SJCRH30 (cell line): ENCODE results near the gene KDSR. TPM values are rescaled to one million over a fixed set of nuclear protein-coding genes. Genes with fewer than 3 reads are reported as not detected.

Source experiments
- DNase-seq, 2 experiments: peaks; one replicate each; pipeline ENCODE4 v3.0.0-alpha.2; 2015 to 2020
- H3K27ac ChIP-seq: fragments of 250-450 bp; sonication (Bioruptor Pico); 2 replicates; pipeline ENCODE4 v1.5.1; 2020; ENCODE audit warnings: mild to moderate bottlenecking, moderate library complexity
- H3K27me3 ChIP-seq: fragments of 250-450 bp; sonication (Bioruptor Pico); 2 replicates; pipeline ENCODE4 v1.5.1; 2020; ENCODE audit warnings: mild to moderate bottlenecking, moderate library complexity
- H3K36me3 ChIP-seq: fragments of 250-450 bp; sonication (Bioruptor Pico); 2 replicates; pipeline ENCODE4 v1.5.1; 2020; ENCODE audit warnings: mild to moderate bottlenecking, moderate library complexity
- H3K4me1 ChIP-seq: fragments of 250-450 bp; sonication (Bioruptor Pico); 2 replicates; pipeline ENCODE4 v1.5.1; 2020; ENCODE audit warnings: mild to moderate bottlenecking, moderate library complexity
- H3K4me3 ChIP-seq: fragments of 250-450 bp; sonication (Bioruptor Pico); 2 replicates; pipeline ENCODE4 v1.5.1; 2020; ENCODE audit warnings: mild to moderate bottlenecking, moderate library complexity
- H3K9me3 ChIP-seq: fragments of 250-450 bp; sonication (Bioruptor Pico); replicated peaks from 2 replicates; pipeline ENCODE4 v1.5.1; 2020; ENCODE audit warnings: mild to moderate bottlenecking, moderate library complexity
- total RNA-seq: library from RNA; depleted of rRNA; stranded (reverse); fragments of >200 nt; shearing (Covaris generic); gene quantifications from 2 replicates; pipeline ENCODE4 v1.2.3, GENCODE V29; 2014

Gene KDSR
- total RNA-seq, 1 experiment from 2014 or later: 15.3 TPM

DNA sequence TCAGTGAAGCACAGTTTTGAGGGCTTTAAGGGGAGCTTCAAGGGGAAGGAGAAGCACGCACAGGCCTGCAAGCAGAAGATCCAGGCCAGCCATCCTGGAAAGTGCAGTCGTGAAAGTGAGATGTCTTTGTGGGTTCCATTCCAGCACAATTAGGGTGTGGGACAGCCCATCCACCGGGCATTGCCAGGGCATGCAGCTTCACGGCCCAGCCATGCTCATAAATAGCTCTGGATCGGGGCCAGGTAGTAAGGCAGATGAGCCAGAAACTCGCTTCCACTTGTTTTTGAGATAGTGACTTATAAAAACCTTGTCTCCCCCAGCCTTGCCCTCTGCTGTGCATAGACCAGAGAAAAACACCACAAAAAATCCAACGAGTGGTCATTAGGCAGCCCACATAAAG is 21.0 kb downstream of the KDSR start:
- peaks cover 8% of the 10 kb centered on the region for H3K36me3 ChIP-seq
- no peak overlapping the region for H3K4me3 ChIP-seq
- H3K9me3 ChIP-seq: no peaks in the 10 kb centered on the region
- no peak for DNase-seq
- H3K4me1 ChIP-seq: no peaks in the 10 kb centered on the region
- no peaks in the 10 kb centered on the region for H3K27me3 ChIP-seq
- H3K27ac ChIP-seq: no peak overlapping the region

DNA sequence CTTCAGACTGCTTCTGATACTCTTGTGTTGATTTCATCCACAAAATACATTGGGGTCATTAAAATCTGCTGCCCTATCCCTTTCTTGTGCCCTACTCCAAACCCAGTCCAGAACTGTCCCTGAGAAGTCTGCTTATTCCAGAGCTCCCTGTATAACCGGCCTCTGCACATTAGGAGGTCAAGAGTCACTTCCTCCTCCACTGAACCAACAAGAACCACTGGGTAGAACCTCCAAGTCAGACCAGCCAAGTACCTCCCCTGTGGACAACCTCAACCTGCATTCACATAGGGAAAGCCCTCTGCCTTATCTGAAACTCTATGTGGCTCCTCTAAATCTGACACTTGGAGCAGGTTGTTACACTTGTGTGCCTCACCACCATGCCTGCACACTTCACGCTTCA is 22.1 kb downstream of the KDSR start:
- Histone ChIP-seq H3K36me3 (peaks cover 5% of the 10 kb centered on the region), H3K27ac (no peak overlapping the region), H3K9me3 (no peaks in the 10 kb centered on the region), H3K4me3 (no peak overlapping the region), H3K27me3 (no peaks in the 10 kb centered on the region), H3K4me1 (no peaks in the 10 kb centered on the region)
- DNase-seq: no peak

DNA sequence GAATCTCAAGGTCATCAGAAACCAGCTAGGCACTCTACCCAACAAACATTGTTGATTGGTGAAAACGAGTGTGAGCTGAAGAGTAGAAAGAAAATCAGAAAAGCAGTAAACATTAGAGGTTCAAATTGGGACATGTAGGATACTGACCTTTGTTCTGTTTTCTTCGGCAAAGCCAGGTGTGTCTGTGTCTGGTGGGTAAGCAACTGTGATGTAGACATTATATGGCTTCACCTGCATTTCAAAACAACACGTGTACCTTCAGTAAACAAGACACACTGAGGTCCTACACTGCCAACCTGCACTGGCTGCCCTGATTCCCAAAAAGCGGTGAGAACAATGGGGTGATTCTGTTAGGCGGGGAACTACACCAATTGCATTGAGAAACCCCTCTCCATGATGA is 22.7 kb downstream of the KDSR start:
- Histone ChIP-seq H3K27ac (no peak overlapping the region), H3K27me3 (no peaks in the 10 kb centered on the region), H3K9me3 (no peaks in the 10 kb centered on the region), H3K36me3 (peaks cover 9% of the 10 kb centered on the region), H3K4me3 (no peak overlapping the region), H3K4me1 (no peaks in the 10 kb centered on the region)
- DNase-seq: no peak

DNA sequence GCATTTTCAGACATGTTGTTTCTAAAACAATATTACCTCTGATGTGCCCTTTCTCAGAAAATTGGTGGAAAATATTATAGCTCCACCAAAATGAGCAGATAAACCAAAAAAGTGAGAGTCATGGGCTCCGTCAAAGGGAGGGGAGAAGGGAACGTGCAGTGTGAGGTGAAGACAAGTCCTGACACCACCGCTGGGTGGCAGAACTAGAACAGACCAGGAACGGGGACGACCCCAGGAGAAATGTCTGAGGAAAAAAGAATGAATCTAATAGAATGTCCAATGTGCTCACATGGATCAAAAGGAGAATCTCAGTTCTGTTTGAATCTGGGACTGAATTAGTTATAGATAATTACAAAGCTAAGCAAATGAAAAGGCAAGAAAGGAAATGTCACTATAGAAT is 24.8 kb downstream of the KDSR start:
- Histone ChIP-seq H3K4me3 (no peak overlapping the region), H3K9me3 (no peaks in the 10 kb centered on the region), H3K36me3 (peaks cover 9% of the 10 kb centered on the region), H3K27ac (no peak overlapping the region), H3K4me1 (no peaks in the 10 kb centered on the region), H3K27me3 (no peaks in the 10 kb centered on the region)
- DNase-seq: no peak

DNA sequence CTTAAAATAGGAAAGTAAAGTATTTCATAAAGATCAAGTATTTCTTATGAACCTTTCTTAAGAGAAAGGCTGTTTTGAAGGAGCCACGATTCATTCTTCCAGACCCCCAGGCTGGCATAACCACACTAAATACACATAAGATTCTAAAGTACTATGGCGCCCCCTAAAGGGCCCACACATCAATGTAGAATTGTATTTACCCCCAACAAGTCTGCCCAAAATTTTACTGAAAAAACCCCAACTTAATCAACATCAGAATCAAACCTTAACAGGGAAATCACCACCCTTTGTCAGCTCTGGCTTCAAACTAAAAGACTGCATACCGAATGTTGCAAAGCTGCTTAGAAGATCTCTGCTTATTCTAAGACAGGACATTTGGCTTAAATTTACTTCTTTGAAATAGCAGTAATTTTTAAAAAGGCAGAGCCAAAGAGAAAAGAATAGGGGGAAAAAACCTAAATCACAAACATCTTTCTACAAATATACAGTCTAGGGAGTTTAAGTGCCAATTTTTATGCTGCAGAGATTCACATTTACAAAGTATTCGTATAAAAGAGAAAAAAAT is 27.0 kb downstream of the KDSR start:
- peak; percentile 32 to 62 for DNase-seq
- H3K4me3 ChIP-seq: no peak overlapping the region
- no peak overlapping the region for H3K27ac ChIP-seq
- no peaks in the 10 kb centered on the region for H3K9me3 ChIP-seq
- no peaks in the 10 kb centered on the region for H3K27me3 ChIP-seq
- no peaks in the 10 kb centered on the region for H3K4me1 ChIP-seq
- peaks cover 9% of the 10 kb centered on the region for H3K36me3 ChIP-seq

DNA sequence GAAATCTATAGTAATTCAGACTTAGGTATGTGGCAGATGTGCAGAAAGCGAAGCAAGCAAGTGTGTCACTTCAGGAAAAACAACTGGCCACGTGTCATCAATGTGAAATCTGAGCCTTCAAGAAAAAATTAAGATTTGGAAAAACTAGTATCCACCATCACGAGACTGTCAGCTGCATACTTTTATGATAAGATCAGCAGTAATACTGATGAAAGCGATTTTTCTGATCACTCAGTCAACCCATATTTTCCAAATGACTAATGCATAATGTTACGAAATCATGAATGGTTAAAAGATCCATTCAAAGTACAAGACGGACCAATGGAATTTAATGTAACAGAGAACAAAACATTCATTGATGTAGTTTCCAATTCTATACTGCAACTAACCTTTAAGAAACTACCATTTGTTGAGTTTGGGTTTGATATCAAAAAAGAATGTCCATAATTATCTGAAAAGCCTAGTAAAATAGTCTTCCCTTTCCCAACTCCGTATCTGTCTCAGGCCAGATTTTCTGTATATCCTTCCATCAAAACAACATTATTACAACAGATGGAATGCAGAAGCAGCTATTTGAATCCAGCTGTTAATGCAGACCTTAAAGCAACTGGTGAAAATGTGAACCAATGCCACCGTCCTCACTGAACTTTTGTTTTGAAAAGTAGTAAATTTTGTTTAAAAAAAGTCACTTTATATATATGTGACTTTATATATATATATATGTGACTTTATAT is 30.5 kb downstream of the KDSR start:
- DNase-seq: no peak
- H3K4me3 ChIP-seq: no peak overlapping the region
- H3K36me3 ChIP-seq: peaks cover 9% of the 10 kb centered on the region
- H3K9me3 ChIP-seq: no peaks in the 10 kb centered on the region
- H3K27ac ChIP-seq: no peak overlapping the region
- H3K4me1 ChIP-seq: no peaks in the 10 kb centered on the region
- no peaks in the 10 kb centered on the region for H3K27me3 ChIP-seq

DNA sequence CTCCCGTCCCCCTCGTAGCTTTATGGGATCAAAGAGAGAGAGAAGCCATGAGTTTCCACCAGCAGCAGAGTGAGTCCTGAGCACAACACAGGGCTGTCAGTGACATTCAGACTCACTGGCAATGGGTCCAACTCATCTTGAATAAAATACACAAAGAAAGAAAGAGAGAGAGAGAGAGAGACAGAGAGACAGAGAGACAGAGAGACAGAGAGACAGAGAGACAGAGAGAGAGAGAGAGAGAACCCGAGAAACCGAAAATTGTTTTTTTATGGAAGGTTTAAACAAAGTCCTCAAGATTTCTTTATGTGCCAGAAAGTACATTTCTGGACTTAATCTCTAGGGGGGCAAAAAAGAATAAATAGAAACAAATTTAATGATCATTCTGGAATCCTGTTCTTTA is 35.9 kb downstream of the KDSR start:
- no peak overlapping the region for H3K27ac ChIP-seq
- no peaks in the 10 kb centered on the region for H3K9me3 ChIP-seq
- no peaks in the 10 kb centered on the region for H3K4me1 ChIP-seq
- no peaks in the 10 kb centered on the region for H3K27me3 ChIP-seq
- H3K36me3 ChIP-seq: no peaks in the 10 kb centered on the region
- DNase-seq: no peak
- H3K4me3 ChIP-seq: no peak overlapping the region

DNA sequence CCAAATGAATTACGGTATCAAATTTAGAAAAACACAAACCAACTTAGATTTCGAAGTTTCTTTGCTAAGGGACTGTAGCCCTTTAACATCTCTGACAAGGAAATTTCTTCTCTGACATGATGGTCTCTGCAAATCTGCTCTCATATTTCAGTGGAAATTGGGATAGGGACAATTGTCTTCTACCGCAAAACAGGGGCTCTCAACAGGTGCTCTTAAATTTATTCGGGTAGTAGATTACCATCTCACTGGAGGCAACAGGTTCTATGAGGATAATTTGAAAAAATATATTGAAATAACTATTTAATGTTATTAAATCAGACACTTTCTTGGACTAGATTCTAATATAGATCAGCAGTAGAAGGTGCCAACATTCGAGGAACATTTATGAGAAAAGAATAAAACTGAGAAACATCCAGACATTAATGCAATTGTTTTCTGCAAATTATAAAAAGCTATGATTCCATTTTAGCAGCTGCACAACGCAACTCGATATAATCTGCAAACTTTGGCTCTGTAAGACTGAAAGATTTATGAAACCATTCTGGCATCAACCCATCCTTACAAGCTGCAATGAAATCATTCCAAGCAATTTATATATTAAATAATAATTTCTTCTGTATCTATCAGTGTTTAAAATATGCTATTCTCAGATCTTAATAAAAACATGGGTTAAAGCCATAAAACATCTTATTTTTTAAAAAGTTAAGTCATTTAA is 37.4 kb downstream of the KDSR start:
- Histone ChIP-seq H3K4me3 (no peak overlapping the region), H3K36me3 (no peaks in the 10 kb centered on the region), H3K27me3 (no peaks in the 10 kb centered on the region), H3K4me1 (no peaks in the 10 kb centered on the region), H3K9me3 (no peaks in the 10 kb centered on the region), H3K27ac (no peak overlapping the region)
- DNase-seq: no peak

DNA sequence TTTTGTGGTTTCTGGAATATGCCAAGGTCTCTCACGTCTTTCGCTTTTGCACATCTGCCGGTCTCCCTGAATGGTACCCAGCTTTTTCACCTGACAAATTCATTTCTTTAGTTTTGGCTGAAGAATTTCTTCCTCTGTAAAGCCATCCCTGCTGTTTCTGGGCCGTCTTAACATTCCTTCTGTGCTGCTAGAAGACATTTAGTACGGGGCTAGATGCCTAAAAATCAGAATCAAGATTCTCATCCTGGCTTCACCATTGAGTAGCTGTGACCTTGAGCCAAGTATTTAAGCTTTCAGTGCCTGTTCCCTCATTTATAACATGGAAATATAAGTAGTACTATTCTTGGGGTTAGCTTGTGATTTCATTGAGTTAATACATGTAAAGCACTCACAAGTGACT is 41.0 kb downstream of the KDSR start:
- Histone ChIP-seq H3K27me3 (no peaks in the 10 kb centered on the region), H3K36me3 (no peaks in the 10 kb centered on the region), H3K9me3 (no peaks in the 10 kb centered on the region), H3K27ac (no peak overlapping the region), H3K4me3 (no peak overlapping the region), H3K4me1 (no peaks in the 10 kb centered on the region)
- no peak for DNase-seq

DNA sequence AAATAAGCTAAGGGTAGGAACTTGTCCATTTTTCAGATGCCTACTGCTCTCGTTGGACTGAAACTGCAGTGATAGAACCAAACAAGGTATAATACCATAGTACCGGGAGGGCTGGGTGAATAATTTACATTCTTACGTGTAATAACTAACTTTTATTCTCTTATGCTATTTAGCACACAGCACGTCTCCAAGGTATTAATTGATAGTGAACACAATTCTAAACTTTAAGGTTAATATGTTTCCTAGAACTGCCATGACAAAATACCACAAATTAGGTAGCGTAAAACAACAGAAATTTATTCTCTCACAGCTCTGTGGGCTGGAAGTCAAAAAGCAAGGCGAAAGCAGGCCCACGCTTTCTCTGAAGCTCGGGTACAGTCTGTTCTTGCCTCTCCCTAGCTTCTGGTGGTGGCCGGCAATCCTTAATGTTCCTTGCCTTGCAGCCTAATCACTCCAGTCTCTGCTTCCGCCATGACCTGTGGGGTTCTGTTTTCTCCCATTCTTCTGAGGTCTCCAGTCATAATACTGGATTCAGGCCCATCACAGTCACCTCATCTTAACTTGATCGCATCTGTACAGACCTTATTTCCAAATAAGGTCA is 41.8 kb downstream of the KDSR start:
- Histone ChIP-seq H3K4me3 (no peak overlapping the region), H3K36me3 (no peaks in the 10 kb centered on the region), H3K9me3 (no peaks in the 10 kb centered on the region), H3K27ac (no peak overlapping the region), H3K4me1 (no peaks in the 10 kb centered on the region), H3K27me3 (no peaks in the 10 kb centered on the region)
- DNase-seq: no peak

DNA sequence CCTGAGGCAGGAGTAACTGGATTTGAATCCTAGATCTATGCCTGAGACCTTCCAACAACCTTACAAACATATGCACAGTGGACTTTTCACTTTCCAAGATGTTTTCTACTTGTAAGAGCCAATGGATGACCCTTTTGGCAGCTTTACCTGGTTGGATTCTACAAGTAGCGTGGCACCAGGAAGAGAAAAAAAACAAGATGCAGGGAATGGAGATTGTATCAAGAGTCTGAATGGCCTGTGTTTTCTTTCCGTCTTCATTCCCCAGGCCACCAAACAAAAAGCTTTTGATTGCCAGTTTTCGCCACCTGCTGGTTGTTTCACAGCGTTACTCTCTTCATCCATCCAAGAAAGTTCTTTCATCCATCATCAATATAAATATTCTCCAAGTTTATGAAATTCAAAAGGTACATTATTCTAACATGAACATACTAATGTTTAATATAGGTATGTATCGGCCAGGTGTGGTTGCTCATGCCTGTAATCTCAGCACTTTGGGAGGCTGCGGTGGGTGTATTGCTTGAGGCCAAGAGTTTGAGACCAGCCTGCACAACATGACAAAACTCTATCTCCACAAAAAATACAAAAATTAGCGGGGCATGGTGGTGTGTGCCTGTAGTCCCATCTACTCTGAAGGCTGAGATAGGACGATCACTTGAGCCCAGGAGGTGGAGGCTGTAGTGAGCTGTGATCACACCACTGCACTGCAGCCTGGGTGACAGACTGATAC is 43.9 kb downstream of the KDSR start:
- H3K9me3 ChIP-seq: no peaks in the 10 kb centered on the region
- no peak overlapping the region for H3K4me3 ChIP-seq
- no peaks in the 10 kb centered on the region for H3K27me3 ChIP-seq
- no peak overlapping the region for H3K27ac ChIP-seq
- H3K36me3 ChIP-seq: no peaks in the 10 kb centered on the region
- no peaks in the 10 kb centered on the region for H3K4me1 ChIP-seq
- DNase-seq: peak; percentile 25 to 75

DNA sequence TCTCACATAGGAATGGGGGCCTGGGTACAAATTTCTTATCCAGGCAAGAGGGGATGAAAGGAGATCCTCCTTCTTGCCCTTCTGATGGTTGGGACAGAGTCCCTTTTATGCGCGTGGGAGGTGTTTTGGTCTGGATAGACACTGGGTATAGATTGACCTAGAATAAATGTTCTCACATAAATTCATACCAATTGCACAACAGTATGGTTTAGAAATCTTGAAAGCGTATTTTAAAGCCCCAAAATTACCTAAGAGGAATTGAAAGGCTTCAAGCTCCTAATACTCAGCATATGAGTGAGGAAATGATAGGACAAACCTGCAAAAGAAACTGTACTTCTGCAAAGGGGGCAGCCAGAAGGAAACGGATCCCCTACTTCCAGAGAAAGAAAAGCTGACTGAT is 44.8 kb downstream of the KDSR start:
- Histone ChIP-seq H3K4me3 (no peak overlapping the region), H3K27me3 (no peaks in the 10 kb centered on the region), H3K4me1 (no peaks in the 10 kb centered on the region), H3K36me3 (no peaks in the 10 kb centered on the region), H3K9me3 (no peaks in the 10 kb centered on the region), H3K27ac (no peak overlapping the region)
- no peak for DNase-seq

DNA sequence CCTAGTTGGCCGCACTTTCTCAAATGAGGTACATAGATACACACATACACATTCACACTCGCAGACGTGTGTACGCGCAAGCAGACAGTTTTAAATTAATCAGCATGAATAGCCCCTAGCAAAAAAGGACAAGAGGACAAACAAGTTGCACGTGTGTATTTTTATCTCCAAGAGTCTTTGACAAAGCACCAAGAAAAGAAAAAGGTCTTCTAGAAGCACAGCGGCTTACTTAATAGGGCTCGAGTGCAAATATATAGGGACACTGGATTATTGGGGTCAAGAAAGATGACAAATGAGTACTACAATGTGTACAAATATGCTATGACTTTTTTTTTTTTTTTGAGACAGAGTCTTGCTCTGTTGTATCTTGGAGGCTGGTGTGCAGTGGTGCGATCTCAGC is 45.7 kb downstream of the KDSR start:
- Histone ChIP-seq H3K27me3 (no peaks in the 10 kb centered on the region), H3K9me3 (no peaks in the 10 kb centered on the region), H3K4me3 (no peak overlapping the region), H3K36me3 (no peaks in the 10 kb centered on the region), H3K4me1 (no peaks in the 10 kb centered on the region), H3K27ac (no peak overlapping the region)
- no peak for DNase-seq

DNA sequence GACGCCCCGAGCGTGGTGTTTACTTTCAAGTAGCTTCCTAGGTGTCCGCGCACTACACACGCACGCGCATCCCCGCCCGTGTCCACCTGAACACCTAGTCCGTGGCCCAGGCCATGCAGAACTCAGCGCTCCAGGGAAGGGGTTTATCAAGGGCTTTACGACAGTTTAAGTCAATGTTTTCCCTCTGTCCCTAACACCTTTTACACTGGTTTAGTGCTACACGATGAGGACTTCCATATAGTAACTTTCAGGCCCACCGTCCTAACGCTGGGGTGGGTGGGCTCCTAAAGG is 46.1 kb downstream of the KDSR start:
- H3K36me3 ChIP-seq: no peaks in the 10 kb centered on the region
- H3K4me3 ChIP-seq: peak overlapping the region; percentile 72
- H3K4me1 ChIP-seq: no peaks in the 10 kb centered on the region
- no peak for DNase-seq
- no peaks in the 10 kb centered on the region for H3K9me3 ChIP-seq
- H3K27me3 ChIP-seq: no peaks in the 10 kb centered on the region
- no peak overlapping the region for H3K27ac ChIP-seq
